SHP77 treated with DMSO at 0.1 percent for 48 hours (cell line): Measurements from ENCODE around the gene LRRC74B.
"Not testable (repeated sequence)": the region's sequence is repeated elsewhere in the genome, so short reads cannot be mapped to it uniquely, and the experiment has no call there.

Experiments
- DNase-seq: peaks from one replicate; lab custom pipeline; 2025; lab: John Stamatoyannopoulos, UW

Gene LRRC74B

DNA sequence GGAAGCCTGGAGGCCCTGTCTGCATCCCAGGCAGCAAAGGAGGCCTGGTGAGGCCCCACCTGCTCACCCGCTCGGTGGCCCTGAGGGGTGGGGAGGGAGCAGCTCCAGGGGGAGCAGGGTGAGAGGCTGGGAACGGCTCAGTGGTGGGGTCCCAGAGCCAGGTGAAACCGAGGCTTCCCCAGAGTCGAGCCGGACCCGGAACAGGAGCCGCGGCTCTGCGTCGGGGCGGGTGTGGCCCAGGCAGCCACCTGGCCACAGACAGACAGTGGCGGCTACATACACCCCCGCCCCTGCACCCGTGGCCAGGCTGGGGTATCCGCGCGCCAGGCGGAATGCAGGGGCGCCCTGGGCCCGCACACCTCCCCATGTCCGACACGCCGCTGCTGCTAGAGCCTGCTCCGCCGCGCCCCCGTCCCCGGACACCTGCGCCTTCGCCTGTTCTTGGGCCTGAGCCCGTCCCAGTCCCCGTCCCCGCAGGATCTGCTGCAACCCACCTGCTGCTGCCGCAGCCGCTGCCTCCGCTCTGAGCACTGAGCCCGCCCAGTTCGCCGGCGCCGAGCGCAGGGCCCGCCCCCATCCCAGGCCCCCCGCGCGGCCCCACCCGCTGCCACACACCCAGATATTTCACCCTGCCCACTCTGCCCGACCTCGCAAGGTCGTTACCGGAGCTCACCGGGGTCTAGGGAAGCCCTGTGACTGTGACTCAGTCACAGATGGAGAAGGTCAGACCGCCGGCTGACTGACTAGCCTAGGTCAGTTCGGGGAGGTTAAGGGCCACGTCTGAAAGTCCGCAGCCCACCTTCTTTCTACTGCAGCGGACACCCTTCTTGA lies 13.5 kb upstream of the LRRC74B start, which contains the start of gene SLC7A4:
TSS of gene SLC7A4 (minus strand) at position 525 of the 831 bp plus-strand sequence. CDS start 749 bp downstream, outside the sequence.
- DNase-seq: no peak

- DNase-seq: no peak
Observed at GRCh38 chr22:21032868-21033688, 12.7 kb upstream of the LRRC74B start.

GRCh38 chr22:21033895-21034294 lies 11.9 kb upstream of the LRRC74B start:
- no peak for DNase-seq

GRCh38 chr22:21034989-21035388 lies 10.8 kb upstream of the LRRC74B start:
- DNase-seq: no peak

- no peak for DNase-seq
Observed at GRCh38 chr22:21038405-21038804, 7.3 kb upstream of the LRRC74B start.

- not testable (repeated sequence) for DNase-seq
Observed at GRCh38 chr22:21039158-21039557, 6.6 kb upstream of the LRRC74B start.

- DNase-seq: no peak
Observed at GRCh38 chr22:21041937-21042336, 3.8 kb upstream of the LRRC74B start.

DNA sequence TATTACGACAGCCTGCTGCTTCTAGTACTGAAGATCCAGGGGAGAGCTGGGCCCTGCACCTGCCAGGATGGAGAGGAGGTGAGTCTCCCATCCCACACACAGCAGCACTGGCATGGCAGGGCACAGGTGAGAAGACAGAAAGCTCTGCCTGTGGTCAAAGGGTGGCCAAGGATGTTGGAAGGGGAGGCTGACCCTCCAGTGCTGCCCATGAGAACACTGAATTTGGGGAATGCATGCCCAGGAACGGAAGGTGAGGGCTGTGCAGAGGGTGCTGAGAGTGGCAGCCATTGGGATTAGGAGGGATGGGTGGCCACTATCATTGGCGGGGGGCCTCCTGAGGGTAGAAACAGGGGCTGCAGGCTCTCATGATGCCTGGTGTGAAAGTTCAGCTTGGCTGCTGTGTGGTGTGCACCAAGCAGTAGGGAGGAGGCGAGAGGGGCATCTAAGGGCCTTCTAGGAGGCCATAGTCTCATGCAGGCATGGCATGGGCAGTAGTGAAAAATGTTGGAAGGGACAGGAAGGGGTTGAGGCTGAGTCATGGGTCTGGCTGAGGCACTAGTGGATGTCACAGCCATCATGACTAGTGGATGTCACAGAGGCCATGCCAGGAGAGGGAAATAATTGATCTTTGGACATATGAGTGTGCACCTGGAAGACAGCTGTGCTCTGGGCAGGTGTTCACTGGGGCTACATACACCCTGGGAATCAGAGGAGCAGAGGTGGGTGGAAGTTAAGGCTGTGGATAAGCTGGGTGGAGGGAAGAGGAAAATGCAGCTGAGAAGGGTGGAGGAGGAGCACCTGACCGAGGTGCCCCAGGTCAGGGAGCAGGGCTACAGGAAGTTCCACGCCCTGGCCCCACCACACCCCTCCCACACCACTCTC lies 2.5 kb upstream of the LRRC74B start:
- DNase-seq: no peak

GRCh38 chr22:21043860-21044535 lies 1.7 kb upstream of the LRRC74B start:
- DNase-seq: no peak

DNA sequence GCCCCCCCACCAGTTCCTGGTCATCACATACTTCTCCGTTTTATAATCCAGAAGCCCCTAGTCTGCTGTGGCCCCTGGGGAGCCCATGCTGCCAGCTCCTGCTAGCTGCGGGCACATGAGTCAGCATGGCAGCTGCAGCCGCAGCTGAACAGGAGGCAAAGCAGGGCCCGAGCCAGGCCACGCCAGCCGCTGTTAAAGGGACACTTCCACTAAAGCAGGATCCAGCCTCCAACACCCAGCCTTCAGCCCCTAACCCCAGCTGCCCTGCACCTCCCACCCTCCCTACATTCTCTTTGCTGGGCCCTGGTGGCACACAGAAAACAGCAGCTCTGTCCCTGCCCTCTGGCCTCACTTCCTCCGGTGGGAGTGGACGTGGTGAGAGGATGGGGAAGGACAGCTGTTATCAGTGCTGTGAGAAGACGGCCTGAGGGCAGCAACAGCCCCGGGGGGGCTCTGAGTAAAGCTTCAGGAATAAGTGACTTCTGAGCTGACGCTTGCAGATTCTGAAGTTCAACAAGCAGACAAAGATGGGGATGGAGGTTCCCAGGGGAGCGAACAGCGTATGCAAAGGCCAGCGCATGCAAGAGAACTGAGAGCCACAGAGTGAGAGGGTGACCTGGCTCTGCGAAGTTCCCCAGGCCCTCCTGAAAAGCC lies 688 bp upstream of the LRRC74B start:
- no peak for DNase-seq

DNA sequence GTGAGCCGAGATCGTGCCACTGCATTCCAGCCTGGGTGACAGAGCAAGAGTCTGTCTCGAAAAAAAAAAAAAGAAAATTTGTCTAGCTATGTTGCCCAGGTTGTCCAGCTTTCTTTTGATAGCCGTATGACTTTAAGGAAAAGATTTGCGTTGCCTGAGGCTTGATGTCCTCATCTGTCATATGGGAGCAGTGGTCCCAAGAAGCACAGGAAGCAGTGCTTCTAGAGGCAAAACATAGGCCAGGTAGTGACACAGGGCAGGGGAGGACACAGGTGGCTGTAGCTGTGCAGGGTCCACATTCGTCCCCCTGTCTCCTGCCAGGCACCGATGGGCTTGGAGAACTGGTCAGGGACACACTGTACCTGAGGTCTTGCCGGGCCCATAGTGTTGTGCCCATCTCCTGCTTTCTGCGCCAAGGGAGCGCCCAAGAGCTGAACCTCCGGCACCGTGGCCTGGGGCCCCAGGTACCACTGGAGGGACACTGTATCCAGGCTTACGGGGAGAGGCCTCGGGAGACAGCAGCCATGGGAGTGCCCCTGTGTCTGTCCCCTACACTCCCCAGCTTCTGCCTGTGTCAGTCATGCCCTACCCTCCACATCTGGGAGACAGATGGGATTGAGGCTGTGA lies 1.4 kb downstream of the LRRC74B start:
- DNase-seq: no peak

DNA sequence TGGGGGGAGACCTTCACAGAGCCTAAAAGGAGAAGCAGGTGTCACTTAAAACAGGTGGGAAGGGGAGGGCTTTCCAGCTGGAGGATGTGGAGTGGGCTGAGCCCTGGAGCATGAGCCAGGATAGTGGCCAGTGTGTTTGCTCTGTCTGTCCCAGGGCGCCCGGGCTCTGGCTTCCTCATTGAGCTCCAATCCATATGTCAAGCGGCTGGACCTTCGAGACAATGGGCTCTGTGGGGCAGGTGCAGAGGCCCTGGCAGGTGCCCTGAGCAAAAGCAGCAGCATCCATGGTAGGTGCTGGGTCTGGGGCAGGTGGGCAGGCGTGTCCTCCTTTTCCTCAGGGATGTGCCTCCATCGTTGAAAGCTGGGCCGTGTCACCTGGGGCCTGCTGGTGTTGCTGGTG lies 2.0 kb downstream of the LRRC74B start:
- peak; percentile 40 for DNase-seq

DNA sequence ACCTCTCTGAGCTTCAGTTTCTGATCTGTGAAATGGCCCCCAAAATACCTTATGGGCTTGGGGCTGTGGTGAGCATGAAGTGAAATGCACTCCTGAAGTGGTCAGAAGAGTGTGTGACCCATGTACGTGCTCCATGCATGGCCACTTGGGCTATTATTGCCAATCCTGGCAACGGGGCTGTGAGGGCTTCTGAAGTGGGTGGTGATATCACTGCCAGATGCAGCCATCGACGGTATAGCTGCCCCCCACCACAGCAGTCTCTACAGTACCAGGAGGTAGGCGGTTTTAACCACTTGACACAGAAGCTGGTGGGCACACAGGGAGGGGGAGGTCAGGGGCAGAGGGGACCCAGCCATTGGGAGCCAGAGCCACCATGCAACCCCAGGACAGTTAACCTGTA lies 2.7 kb downstream of the LRRC74B start:
- not testable (repeated sequence) for DNase-seq

GRCh38 chr22:21048965-21049364 lies 3.2 kb downstream of the LRRC74B start:
- DNase-seq: not testable (repeated sequence)

- no peak for DNase-seq
Observed at GRCh38 chr22:21051145-21051830, 5.5 kb downstream of the LRRC74B start.

GRCh38 chr22:21051831-21052400 lies 6.2 kb downstream of the LRRC74B start:
- no peak for DNase-seq

DNA sequence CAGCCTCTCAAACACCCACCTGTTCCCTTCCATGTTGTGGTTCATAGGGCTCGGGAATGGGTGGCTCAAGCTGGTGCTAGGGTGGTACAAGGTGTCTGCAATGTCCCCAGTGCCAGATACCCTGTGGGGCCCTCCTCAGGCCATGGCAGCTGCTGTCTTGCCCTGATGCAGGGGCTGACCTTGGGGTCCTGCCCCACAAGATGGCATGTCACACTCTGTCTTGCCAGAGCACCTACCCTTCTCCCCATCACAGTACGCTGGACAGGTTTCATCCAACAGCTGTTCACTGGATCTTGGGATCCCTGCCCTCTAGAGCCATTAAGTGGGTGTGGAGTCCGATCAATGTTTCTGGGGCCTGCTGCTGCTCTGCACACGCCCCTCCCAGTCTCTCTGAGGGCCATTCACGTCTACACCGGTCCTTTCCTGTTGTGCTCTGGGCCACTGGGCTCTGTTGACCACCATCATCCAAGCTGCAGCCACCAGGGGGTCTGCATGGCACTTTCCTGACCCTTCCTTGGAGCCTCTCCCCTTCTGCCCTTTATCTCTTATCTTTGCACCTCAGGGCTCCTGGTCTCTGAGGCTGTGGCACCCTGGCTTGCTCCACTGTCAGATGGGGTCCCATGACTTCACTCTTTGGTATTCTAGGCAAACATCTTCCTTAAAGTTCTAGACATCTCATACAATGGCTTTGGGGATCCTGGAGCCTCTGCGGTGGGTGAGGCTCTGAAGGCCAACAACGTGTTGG lies 7.1 kb downstream of the LRRC74B start:
- DNase-seq: no peak

GRCh38 chr22:21054046-21054713 lies 8.4 kb downstream of the LRRC74B start:
- no peak for DNase-seq
